Neural cell (in vitro differentiated cells): ENCODE results near the gene ZNF468. TPM values are rescaled to one million over a fixed set of nuclear protein-coding genes. Genes with fewer than 3 reads are reported as not detected.
"Not testable (repeated sequence)": the region's sequence is repeated elsewhere in the genome, so short reads cannot be mapped to it uniquely, and the experiment has no call there.

ENCODE experiments used
- H2AFZ ChIP-seq: fragments of 200-600, 300-800 bp; sonication (generic), shearing (Covaris generic); 2 replicates; pipeline ENCODE4 v1.6.0; 2014; ENCODE audit warnings: low read depth, mild to moderate bottlenecking, antibody characterized with exemption, low read length, moderate library complexity
- H3F3A ChIP-seq: fragments of 200-600 bp; shearing (Covaris generic); 2 replicates; pipeline ENCODE4 v1.6.1; 2016; ENCODE audit warnings: mild to moderate bottlenecking, moderate library complexity, mixed read lengths, antibody characterized with exemption, low read length; ENCODE audit not compliant: insufficient read depth, poor library complexity, severe bottlenecking
- H3K27ac ChIP-seq: fragments of 200-600, 300-800 bp; sonication (generic), shearing (Covaris generic); 2 replicates; pipeline ENCODE4 v1.5.1; 2014; ENCODE audit warnings: mild to moderate bottlenecking, low read length, moderate library complexity
- H3K27me3 ChIP-seq: fragments of 300-800, 200-600 bp; sonication (generic), shearing (Covaris generic); 2 replicates; pipeline ENCODE4 v1.6.0; 2014; ENCODE audit warnings: mild to moderate bottlenecking, low read depth, low read length, moderate library complexity; ENCODE audit not compliant: insufficient read depth
- H3K36me3 ChIP-seq: fragments of 300-800, 200-600 bp; sonication (generic), shearing (Covaris generic); 2 replicates; pipeline ENCODE4 v1.5.1; 2014; ENCODE audit warnings: mild to moderate bottlenecking, antibody characterized with exemption, low read length, moderate library complexity; ENCODE audit not compliant: insufficient read depth
- H3K4me2 ChIP-seq: fragments of 300-800, 200-600 bp; sonication (generic), shearing (Covaris generic); 2 replicates; pipeline ENCODE4 v1.6.0; 2014; ENCODE audit warnings: mild to moderate bottlenecking, low read length
- H3K4me3 ChIP-seq: fragments of 300-800, 200-600 bp; sonication (generic), shearing (Covaris generic); 2 replicates; pipeline ENCODE4 v1.5.1; 2014; ENCODE audit warnings: mild to moderate bottlenecking, low read length, moderate library complexity
- H3K79me2 ChIP-seq: fragments of 200-600 bp; shearing (Covaris generic); replicated peaks from 2 replicates; pipeline ENCODE4 v1.6.0; 2014; ENCODE audit warnings: mild to moderate bottlenecking, low read length, moderate library complexity; ENCODE audit not compliant: insufficient read depth
- H3K9ac ChIP-seq: fragments of 300-800, 200-600 bp; sonication (generic), shearing (Covaris generic); 2 replicates; pipeline ENCODE4 v1.6.1; 2016; ENCODE audit warnings: mild to moderate bottlenecking, low read length, mixed read lengths
- H3K9me2 ChIP-seq: fragments of 200-600 bp; shearing (Covaris generic); 2 replicates; pipeline ENCODE4 v1.6.1; 2016; ENCODE audit warnings: mild to moderate bottlenecking, low read length, mixed read lengths; ENCODE audit not compliant: insufficient read depth
- H3K9me3 ChIP-seq: fragments of 200-600, 300-800 bp; sonication (generic), shearing (Covaris generic); 2 replicates; pipeline ENCODE4 v1.6.1; 2016; ENCODE audit warnings: mild to moderate bottlenecking, mixed run types, low read length, moderate library complexity, mixed read lengths
- H4K20me1 ChIP-seq: fragments of 200-600 bp; shearing (Covaris generic); 2 replicates; pipeline ENCODE4 v1.6.1; 2016; ENCODE audit warnings: mild to moderate bottlenecking, mixed run types; ENCODE audit not compliant: insufficient read depth
- EP300 ChIP-seq: fragments of 450-650 bp; conservative IDR thresholded peaks from 2 replicates; pipeline ENCODE4 v1.6.1; 2014; ENCODE audit warnings: antibody characterized with exemption, mild to moderate bottlenecking, moderate library complexity; ENCODE audit not compliant: poor library complexity, severe bottlenecking
- EZH2 ChIP-seq: fragments of 200-600, 300-800 bp; shearing (Covaris generic), sonication (generic); IDR thresholded peaks from 2 replicates; pipeline ENCODE4 v1.6.1; 2014; ENCODE audit warnings: antibody characterized with exemption, low read length, borderline replicate concordance, mild to moderate bottlenecking; ENCODE audit not compliant: insufficient read depth, poor library complexity, severe bottlenecking
- MXI1 ChIP-seq: fragments of 450-650 bp; conservative IDR thresholded peaks from 2 replicates; pipeline ENCODE4 v1.6.1; 2014; ENCODE audit warnings: antibody characterized with exemption, mild to moderate bottlenecking; ENCODE audit not compliant: poor library complexity, severe bottlenecking
- POLR2AphosphoS5 ChIP-seq: IDR thresholded peaks from 2 replicates; pipeline ENCODE4 v1.6.1; 2012
- RAD21 ChIP-seq: fragments of 450-650 bp; conservative IDR thresholded peaks from 2 replicates; pipeline ENCODE4 v1.6.1; 2014; ENCODE audit warnings: antibody characterized with exemption, mild to moderate bottlenecking, moderate library complexity
- REST ChIP-seq: IDR thresholded peaks from 2 replicates; pipeline ENCODE4 v1.6.1; 2012; ENCODE audit warnings: borderline replicate concordance
- SMC3 ChIP-seq: fragments of 450-650 bp; conservative IDR thresholded peaks from 2 replicates; pipeline ENCODE4 v1.6.1; 2014; ENCODE audit warnings: antibody characterized with exemption, mild to moderate bottlenecking, moderate library complexity; ENCODE audit not compliant: poor library complexity
- TAF1 ChIP-seq: IDR thresholded peaks from 2 replicates; pipeline ENCODE4 v1.6.1; 2012; ENCODE audit warnings: low read depth
- polyA plus RNA-seq: library from polyadenylated mRNA; depleted of rRNA; stranded (reverse); fragments of >200 nt; gene quantifications from 2 replicates; pipeline ENCODE4 v1.2.3, GENCODE V29; 2014
- TF ChIP-seq, protein P1 (sequence below): fragments of 450-650 bp; IDR thresholded peaks from 2 replicates; pipeline ENCODE4 v1.5.1; 2014; ENCODE audit warnings: antibody characterized with exemption, mild to moderate bottlenecking, moderate library complexity; ENCODE audit not compliant: poor library complexity, severe bottlenecking

ZNF468 gene
- polyA plus RNA-seq, 1 donor from 2014 or later, result 34.5 TPM

DNA sequence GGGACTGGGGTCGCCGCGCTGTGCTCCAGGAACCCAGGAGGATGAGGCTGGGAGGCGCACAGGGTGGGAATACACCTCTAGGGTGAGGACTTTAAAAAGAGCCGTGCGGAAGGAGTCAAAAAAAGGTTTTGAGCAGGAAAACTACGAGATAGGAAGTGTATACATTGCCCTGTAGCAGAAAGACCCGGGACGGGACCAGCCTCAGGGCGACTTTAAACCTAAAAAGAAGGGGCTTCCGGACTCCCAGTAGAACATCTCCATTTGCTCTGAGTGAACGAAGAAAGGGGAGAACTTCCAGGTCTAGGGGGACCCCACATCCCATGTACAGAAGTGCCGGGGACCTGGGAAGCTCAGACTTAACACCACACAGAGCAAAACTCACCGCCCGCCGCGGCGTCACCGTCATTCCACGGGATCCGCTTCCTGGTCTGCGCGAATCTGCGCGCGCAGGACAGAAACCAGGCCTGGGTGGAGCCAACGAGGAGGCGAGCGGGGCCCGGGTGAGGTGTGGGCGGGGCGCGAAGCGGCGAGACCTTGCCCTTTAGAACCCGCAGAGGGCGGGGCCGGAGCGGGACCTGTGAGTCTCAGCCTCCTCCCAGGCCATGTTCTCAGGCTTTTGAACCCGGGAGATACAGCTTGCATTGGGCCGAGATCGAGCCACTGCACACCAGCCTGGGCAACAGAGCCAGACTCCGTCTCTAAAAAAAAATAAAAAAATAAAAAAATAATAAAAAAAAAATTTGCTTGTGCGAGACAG is 36.0 kb downstream of the ZNF468 start, which contains the start of gene ZNF28:
Gene ZNF28, minus strand, starts transcription at position 430 of the 757 bp plus-strand sequence. CDS start 3,675 bp downstream, outside the sequence.
- not testable (repeated sequence) for H4K20me1 ChIP-seq, H3K9me3 ChIP-seq, H3K36me3 ChIP-seq, H3K27ac ChIP-seq, H3K79me2 ChIP-seq, H3K27me3 ChIP-seq, H3K9me2 ChIP-seq, H3F3A ChIP-seq
- peak within 1 kb of the TSS; percentile 19 for H3K4me2 ChIP-seq
- peak within 1 kb of the TSS; percentile 42 for H3K9ac ChIP-seq
- TF ChIP-seq MXI1, result peak; percentile 38
- peak within 1 kb of the TSS; percentile 27 for H2AFZ ChIP-seq
- peak within 1 kb of the TSS; percentile 65 for H3K4me3 ChIP-seq

- H3F3A ChIP-seq, H3K27me3 ChIP-seq, H4K20me1 ChIP-seq, H3K36me3 ChIP-seq, H3K27ac ChIP-seq, H3K9me2 ChIP-seq, H2AFZ ChIP-seq, H3K9me3 ChIP-seq, H3K79me2 ChIP-seq: not testable (repeated sequence)
- Histone ChIP-seq H3K4me2 (peak overlapping the region; percentile 19), H3K9ac (peak overlapping the region; percentile 42), H3K4me3 (peak overlapping the region; percentile 65)
Observed at GRCh38 chr19:52820472-52821203, 36.8 kb downstream of the ZNF468 start.

DNA sequence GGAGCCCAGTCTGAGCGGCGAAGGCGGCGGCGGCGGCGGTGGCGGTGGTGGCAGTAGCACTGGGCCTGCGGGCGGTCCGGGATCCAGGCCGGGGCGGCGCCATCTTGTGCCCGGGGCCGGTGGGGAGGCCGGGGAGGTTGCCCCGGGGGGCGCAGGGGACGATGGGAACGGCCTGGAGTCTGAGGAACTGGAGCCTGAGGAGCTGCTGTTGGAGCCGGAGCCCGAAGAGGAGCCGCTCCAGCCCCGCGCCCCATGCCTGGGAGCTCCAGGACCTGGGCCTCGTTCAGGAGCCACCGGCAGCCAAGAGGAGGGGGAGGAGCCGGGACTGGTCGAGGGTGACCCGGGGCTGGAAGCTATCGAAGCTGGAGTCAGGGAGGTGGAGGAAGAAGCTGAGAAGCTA is 47.6 kb downstream of the ZNF468 start:
- Histone ChIP-seq H3K4me3 (no peak overlapping the region), H3K79me2 (no peaks in the 10 kb centered on the region), H3K27ac (no peak overlapping the region), H3K9ac (no peak overlapping the region), H4K20me1 (no peaks in the 10 kb centered on the region), H3K4me2 (no peak overlapping the region), H3K9me3 (no peaks in the 10 kb centered on the region), H3F3A (no peaks in the 10 kb centered on the region), H2AFZ (no peak overlapping the region), H3K36me3 (no peaks in the 10 kb centered on the region), H3K27me3 (no peaks in the 10 kb centered on the region), H3K9me2 (no peaks in the 10 kb centered on the region)
- no peak for TF ChIP-seq EP300
- TF ChIP-seq POLR2AphosphoS5, result no peak
- TF ChIP-seq, protein P1, sequence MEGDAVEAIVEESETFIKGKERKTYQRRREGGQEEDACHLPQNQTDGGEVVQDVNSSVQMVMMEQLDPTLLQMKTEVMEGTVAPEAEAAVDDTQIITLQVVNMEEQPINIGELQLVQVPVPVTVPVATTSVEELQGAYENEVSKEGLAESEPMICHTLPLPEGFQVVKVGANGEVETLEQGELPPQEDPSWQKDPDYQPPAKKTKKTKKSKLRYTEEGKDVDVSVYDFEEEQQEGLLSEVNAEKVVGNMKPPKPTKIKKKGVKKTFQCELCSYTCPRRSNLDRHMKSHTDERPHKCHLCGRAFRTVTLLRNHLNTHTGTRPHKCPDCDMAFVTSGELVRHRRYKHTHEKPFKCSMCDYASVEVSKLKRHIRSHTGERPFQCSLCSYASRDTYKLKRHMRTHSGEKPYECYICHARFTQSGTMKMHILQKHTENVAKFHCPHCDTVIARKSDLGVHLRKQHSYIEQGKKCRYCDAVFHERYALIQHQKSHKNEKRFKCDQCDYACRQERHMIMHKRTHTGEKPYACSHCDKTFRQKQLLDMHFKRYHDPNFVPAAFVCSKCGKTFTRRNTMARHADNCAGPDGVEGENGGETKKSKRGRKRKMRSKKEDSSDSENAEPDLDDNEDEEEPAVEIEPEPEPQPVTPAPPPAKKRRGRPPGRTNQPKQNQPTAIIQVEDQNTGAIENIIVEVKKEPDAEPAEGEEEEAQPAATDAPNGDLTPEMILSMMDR, result no peak
- TF ChIP-seq SMC3, result no peak
- TF ChIP-seq TAF1, result no peak
- no peak for TF ChIP-seq RAD21
- no peak for TF ChIP-seq EZH2
- TF ChIP-seq MXI1, result no peak
- no peak for TF ChIP-seq REST

- H2AFZ ChIP-seq, H3K9ac ChIP-seq, H4K20me1 ChIP-seq, H3K4me3 ChIP-seq, H3K4me2 ChIP-seq, H3K27me3 ChIP-seq, H3K9me2 ChIP-seq, H3K27ac ChIP-seq, H3K79me2 ChIP-seq, H3F3A ChIP-seq: not testable (repeated sequence)
- H3K9me3 ChIP-seq, result peaks cover 11% of the 10 kb centered on the region
- peaks cover 13% of the 10 kb centered on the region for H3K36me3 ChIP-seq
Observed at GRCh38 chr19:52799950-52800640, 57.3 kb downstream of the ZNF468 start.
